ENCODE measurements around the gene LARP1B. TPM values are rescaled to one million over a fixed set of nuclear protein-coding genes. Genes with fewer than 3 reads are reported as not detected.

The LARP1B gene
- polyA plus RNA-seq, 1 donor from 2014 or later, result 30.8 TPM

DNA sequence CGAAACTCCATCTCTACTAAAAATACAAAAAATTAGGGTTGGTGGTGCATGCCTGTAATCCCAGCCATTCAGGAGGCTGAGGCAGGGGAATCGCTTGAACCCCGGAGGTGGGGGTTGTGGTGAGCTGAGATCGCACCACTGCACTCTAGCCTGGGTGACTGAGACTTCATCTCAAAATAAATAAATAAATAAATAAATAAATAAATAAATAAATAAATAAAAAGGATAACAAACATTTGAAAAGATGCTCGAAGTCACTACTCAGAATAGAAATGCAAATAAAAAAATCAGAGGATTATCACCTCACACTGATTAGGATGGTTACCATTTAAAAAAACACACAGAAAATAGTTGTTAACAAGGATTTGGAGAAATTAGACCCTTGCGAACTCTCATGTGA lies 73.8 kb downstream of the LARP1B start:
- no peak overlapping the region for H3K27ac ChIP-seq (ENCODE audit: low read length)
- H3K9ac ChIP-seq (ENCODE audit: low read length), result no peak overlapping the region
- no peak overlapping the region for H3K4me2 ChIP-seq (ENCODE audit: low read length)
- no peaks in the 10 kb centered on the region for H3K9me3 ChIP-seq (ENCODE audit: low read length)
- H3K27me3 ChIP-seq (ENCODE audit: insufficient read depth, low read depth, low read length), result no peaks in the 10 kb centered on the region
- H3F3A ChIP-seq (ENCODE audit: insufficient read depth, low read length, poor library complexity, severe bottlenecking), result no peaks in the 10 kb centered on the region
- H3K9me2 ChIP-seq (ENCODE audit: insufficient read depth, low read length), result no peaks in the 10 kb centered on the region
- H4K20me1 ChIP-seq (ENCODE audit: insufficient read depth), result no peaks in the 10 kb centered on the region
- no peaks in the 10 kb centered on the region for H3K36me3 ChIP-seq (ENCODE audit: insufficient read depth, low read length)
- TF ChIP-seq, protein P1, sequence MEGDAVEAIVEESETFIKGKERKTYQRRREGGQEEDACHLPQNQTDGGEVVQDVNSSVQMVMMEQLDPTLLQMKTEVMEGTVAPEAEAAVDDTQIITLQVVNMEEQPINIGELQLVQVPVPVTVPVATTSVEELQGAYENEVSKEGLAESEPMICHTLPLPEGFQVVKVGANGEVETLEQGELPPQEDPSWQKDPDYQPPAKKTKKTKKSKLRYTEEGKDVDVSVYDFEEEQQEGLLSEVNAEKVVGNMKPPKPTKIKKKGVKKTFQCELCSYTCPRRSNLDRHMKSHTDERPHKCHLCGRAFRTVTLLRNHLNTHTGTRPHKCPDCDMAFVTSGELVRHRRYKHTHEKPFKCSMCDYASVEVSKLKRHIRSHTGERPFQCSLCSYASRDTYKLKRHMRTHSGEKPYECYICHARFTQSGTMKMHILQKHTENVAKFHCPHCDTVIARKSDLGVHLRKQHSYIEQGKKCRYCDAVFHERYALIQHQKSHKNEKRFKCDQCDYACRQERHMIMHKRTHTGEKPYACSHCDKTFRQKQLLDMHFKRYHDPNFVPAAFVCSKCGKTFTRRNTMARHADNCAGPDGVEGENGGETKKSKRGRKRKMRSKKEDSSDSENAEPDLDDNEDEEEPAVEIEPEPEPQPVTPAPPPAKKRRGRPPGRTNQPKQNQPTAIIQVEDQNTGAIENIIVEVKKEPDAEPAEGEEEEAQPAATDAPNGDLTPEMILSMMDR (IDR thresholded peaks at IDR 0.05; ENCODE audit: poor library complexity, severe bottlenecking), result no peak
- TF ChIP-seq SMC3 (conservative IDR thresholded peaks at IDR 0.05; ENCODE audit: poor library complexity) (no peak), MXI1 (conservative IDR thresholded peaks at IDR 0.05; ENCODE audit: poor library complexity, severe bottlenecking) (no peak), EZH2 (IDR thresholded peaks at IDR 0.05; ENCODE audit: borderline replicate concordance, insufficient read depth, low read length, poor library complexity, severe bottlenecking) (no peak), EP300 (conservative IDR thresholded peaks at IDR 0.05; ENCODE audit: poor library complexity, severe bottlenecking) (no peak), TAF1 (IDR thresholded peaks at IDR 0.05; ENCODE audit: low read depth) (no peak), POLR2AphosphoS5 (IDR thresholded peaks at IDR 0.05) (no peak), RAD21 (conservative IDR thresholded peaks at IDR 0.05) (no peak)
- TF ChIP-seq, protein P2, sequence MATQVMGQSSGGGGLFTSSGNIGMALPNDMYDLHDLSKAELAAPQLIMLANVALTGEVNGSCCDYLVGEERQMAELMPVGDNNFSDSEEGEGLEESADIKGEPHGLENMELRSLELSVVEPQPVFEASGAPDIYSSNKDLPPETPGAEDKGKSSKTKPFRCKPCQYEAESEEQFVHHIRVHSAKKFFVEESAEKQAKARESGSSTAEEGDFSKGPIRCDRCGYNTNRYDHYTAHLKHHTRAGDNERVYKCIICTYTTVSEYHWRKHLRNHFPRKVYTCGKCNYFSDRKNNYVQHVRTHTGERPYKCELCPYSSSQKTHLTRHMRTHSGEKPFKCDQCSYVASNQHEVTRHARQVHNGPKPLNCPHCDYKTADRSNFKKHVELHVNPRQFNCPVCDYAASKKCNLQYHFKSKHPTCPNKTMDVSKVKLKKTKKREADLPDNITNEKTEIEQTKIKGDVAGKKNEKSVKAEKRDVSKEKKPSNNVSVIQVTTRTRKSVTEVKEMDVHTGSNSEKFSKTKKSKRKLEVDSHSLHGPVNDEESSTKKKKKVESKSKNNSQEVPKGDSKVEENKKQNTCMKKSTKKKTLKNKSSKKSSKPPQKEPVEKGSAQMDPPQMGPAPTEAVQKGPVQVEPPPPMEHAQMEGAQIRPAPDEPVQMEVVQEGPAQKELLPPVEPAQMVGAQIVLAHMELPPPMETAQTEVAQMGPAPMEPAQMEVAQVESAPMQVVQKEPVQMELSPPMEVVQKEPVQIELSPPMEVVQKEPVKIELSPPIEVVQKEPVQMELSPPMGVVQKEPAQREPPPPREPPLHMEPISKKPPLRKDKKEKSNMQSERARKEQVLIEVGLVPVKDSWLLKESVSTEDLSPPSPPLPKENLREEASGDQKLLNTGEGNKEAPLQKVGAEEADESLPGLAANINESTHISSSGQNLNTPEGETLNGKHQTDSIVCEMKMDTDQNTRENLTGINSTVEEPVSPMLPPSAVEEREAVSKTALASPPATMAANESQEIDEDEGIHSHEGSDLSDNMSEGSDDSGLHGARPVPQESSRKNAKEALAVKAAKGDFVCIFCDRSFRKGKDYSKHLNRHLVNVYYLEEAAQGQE (IDR thresholded peaks at IDR 0.05; ENCODE audit: borderline replicate concordance), result no peak
- no peak overlapping the region for H3K4me3 ChIP-seq (ENCODE audit: low read length)
- H2AFZ ChIP-seq (ENCODE audit: low read depth, low read length), result no peak overlapping the region
- H3K79me2 ChIP-seq (replicated peaks; ENCODE audit: insufficient read depth, low read length), result no peaks in the 10 kb centered on the region

DNA sequence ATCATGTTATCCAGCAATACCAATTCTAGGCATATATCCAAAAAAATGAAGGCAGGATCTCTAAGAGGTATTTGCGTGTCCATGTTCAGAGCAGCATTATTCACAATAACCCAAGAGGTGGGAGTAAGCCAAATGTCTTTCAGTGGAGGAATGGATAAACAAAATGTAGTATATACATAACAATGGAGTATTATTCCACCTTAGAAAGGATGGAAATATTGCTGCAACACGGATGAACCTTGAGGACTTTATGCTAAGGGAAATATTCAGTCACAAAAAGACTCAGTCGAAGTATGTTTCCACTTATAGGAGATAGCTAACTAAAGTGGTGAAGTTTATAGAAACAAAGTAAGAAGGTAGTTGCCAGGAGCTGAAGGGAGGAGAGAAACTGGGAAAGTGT lies 74.3 kb downstream of the LARP1B start:
- Histone ChIP-seq H3K4me3 (ENCODE audit: low read length) (no peak overlapping the region), H3K36me3 (ENCODE audit: insufficient read depth, low read length) (no peaks in the 10 kb centered on the region), H3K9me2 (ENCODE audit: insufficient read depth, low read length) (no peaks in the 10 kb centered on the region), H3K9ac (ENCODE audit: low read length) (no peak overlapping the region), H4K20me1 (ENCODE audit: insufficient read depth) (no peaks in the 10 kb centered on the region), H3K79me2 (replicated peaks; ENCODE audit: insufficient read depth, low read length) (no peaks in the 10 kb centered on the region), H3K27me3 (ENCODE audit: insufficient read depth, low read depth, low read length) (no peaks in the 10 kb centered on the region), H2AFZ (ENCODE audit: low read depth, low read length) (no peak overlapping the region), H3K27ac (ENCODE audit: low read length) (no peak overlapping the region), H3F3A (ENCODE audit: insufficient read depth, low read length, poor library complexity, severe bottlenecking) (no peaks in the 10 kb centered on the region), H3K9me3 (ENCODE audit: low read length) (no peaks in the 10 kb centered on the region), H3K4me2 (ENCODE audit: low read length) (no peak overlapping the region)
- TF ChIP-seq RAD21 (conservative IDR thresholded peaks at IDR 0.05), result no peak
- no peak for TF ChIP-seq MXI1 (conservative IDR thresholded peaks at IDR 0.05; ENCODE audit: poor library complexity, severe bottlenecking)
- TF ChIP-seq TAF1 (IDR thresholded peaks at IDR 0.05; ENCODE audit: low read depth), result no peak
- TF ChIP-seq SMC3 (conservative IDR thresholded peaks at IDR 0.05; ENCODE audit: poor library complexity), result no peak
- TF ChIP-seq EP300 (conservative IDR thresholded peaks at IDR 0.05; ENCODE audit: poor library complexity, severe bottlenecking), result no peak
- TF ChIP-seq, protein P1 (IDR thresholded peaks at IDR 0.05; ENCODE audit: poor library complexity, severe bottlenecking), result no peak
- no peak for TF ChIP-seq POLR2AphosphoS5 (IDR thresholded peaks at IDR 0.05)
- no peak for TF ChIP-seq EZH2 (IDR thresholded peaks at IDR 0.05; ENCODE audit: borderline replicate concordance, insufficient read depth, low read length, poor library complexity, severe bottlenecking)
- TF ChIP-seq, protein P2 (IDR thresholded peaks at IDR 0.05; ENCODE audit: borderline replicate concordance), result no peak
